GM18951 (cell line): ENCODE data around the gene TAS1R1.

Experiments used
- POLR2A ChIP-seq: IDR thresholded peaks from 4 replicates; pipeline ENCODE4 v1.6.1; 2011; ENCODE audit warnings: mild to moderate bottlenecking; ENCODE audit not compliant: insufficient read length, insufficient read depth; ENCODE audit errors: extremely low read depth
- in situ Hi-C: fragments of 300-500 bp; cut with MboI; formaldehyde crosslinking; loops from one replicate; pipeline ENCODE4 v1.12.0; 2022; ENCODE audit warnings: low sequenced_read_pairs, mixed read lengths, inconsistent platforms; ENCODE audit not compliant: unreplicated experiment

TAS1R1 gene

GRCh38 chr1:6582370-6582769 is 27.3 kb downstream of the TAS1R1 start:
- in situ Hi-C loops, result no loop called here
- no peak for TF ChIP-seq POLR2A

- in situ Hi-C loops, result no loop called here
Observed at GRCh38 chr1:6584126-6585080, 29.3 kb downstream of the TAS1R1 start.

GRCh38 chr1:6585081-6585722 is 30.1 kb downstream of the TAS1R1 start:
- TF ChIP-seq POLR2A, result no peak
- in situ Hi-C loops, result no loop called here

More at GRCh38 chr1:6584126-6585080, 29.3 kb downstream of the TAS1R1 start:
- no peak for TF ChIP-seq POLR2A

GRCh38 chr1:6585841-6586240 is 30.7 kb downstream of the TAS1R1 start:
- TF ChIP-seq POLR2A, result no peak
- in situ Hi-C loops, result no loop called here

DNA sequence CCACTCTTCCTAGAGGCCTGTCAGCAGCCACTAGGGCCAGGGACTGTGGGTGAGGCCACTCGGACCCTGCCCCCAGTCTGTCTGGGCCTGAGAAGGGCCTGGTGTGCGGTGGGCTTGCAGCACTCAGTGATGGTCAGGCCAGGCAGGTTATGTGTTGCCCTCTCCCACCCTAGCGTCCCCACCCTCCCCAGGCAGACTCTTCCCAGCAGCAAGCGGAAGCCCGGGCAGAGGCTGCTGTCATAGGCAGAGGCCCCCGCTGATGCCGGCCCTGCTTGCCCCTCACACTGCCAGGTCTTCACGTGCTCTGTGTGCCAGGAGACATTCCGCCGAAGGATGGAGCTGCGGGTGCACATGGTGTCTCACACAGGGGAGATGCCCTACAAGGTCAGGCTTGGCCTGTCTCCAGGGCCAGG is 31.3 kb downstream of the TAS1R1 start:
- TF ChIP-seq POLR2A, result no peak
- in situ Hi-C loops, result no loop called here

DNA sequence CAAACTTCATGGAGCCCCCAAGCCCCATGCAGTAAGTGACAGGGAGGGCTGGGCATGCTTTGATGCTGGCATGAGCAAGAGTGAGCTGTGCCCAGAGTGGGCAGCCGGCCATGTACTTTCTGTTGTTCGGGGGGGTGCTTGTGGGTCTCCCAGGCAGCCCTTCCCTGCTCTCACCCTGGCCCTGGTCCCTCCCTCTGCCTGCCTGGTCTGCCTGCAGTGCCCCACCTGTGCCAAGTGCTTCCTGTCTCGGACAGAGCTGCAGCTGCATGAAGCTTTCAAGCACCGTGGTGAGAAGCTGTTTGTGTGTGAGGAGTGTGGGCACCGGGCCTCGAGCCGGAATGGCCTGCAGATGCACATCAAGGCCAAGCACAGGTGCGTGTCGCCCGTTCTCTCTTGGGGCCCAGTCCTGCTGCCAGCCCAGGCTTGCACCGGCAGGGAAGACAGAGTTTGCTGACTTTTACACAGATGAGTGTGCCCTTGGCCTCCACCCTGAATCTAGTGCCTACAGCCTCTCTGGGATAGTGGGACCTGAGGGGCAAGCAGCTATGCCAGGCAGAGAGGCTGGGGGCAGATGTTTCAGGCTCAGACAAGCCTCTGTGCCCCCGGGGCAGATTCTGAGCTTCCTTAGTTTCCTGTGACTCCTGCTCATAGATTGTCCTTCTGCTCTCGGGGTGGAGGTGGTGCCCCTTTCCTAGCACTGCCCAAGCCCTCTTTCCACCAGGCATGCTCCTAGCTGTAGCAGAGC is 32.3 kb downstream of the TAS1R1 start:
- in situ Hi-C loops, result no loop called here
- TF ChIP-seq POLR2A, result no peak

DNA sequence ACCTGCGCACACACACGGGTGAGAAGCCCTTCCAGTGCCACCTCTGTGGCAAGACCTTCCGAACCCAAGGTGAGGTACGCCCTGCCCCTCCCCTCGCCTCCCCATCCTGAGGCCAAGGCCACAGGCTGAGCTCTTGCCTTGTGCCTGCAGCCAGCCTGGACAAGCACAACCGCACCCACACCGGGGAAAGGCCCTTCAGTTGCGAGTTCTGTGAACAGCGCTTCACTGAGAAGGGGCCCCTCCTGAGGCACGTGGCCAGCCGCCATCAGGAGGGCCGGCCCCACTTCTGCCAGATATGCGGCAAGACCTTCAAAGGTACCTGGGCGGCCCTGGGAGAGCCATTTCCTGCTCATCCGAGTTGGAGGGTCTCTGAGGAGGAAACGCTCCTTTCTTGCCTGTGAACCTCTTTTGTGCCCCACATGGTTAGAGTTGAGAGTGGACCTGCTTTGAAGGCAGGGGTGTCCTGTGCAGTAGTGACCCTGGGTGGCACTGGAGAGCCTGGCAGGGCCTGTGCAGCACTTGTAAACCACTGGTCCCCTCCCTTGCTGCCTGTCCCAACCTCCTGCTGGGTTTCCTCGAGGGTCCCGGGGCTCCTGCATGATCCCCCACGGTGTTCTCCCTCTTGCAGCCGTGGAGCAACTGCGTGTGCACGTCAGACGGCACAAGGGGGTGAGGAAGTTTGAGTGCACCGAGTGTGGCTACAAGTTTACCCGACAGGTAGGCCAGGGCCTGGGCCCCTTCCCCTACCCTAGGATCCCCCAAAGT is 33.2 kb downstream of the TAS1R1 start:
- in situ Hi-C loops, result no loop called here
- no peak for TF ChIP-seq POLR2A

GRCh38 chr1:6588893-6589520 is 33.9 kb downstream of the TAS1R1 start:
- TF ChIP-seq POLR2A, result peak; percentile 23
- in situ Hi-C loops, result no loop called here

GRCh38 chr1:6590046-6590445 is 34.9 kb downstream of the TAS1R1 start:
- no peak for TF ChIP-seq POLR2A
- in situ Hi-C loops, result no loop called here

GRCh38 chr1:6591222-6591621 is 36.1 kb downstream of the TAS1R1 start:
- in situ Hi-C loops, result no loop called here
- no peak for TF ChIP-seq POLR2A

- no peak for TF ChIP-seq POLR2A
Observed at GRCh38 chr1:6591644-6592043, 36.5 kb downstream of the TAS1R1 start.

GRCh38 chr1:6592441-6592840 is 37.3 kb downstream of the TAS1R1 start:
- TF ChIP-seq POLR2A, result no peak
- in situ Hi-C loops, result no loop called here

More at GRCh38 chr1:6591644-6592043, 36.5 kb downstream of the TAS1R1 start:
- in situ Hi-C loops, result no loop called here
